HCT116 (cell line): Measurements from ENCODE around the gene ZBTB20. TPM values are rescaled to one million over a fixed set of nuclear protein-coding genes. Genes with fewer than 3 reads are reported as not detected.

Experiments
- ATAC-seq: fragments of 200-7000 bp; cut with Tn5 transposase; 2 replicates; pipeline ENCODE4 v1.9.1; 2020; ENCODE audit warnings: mild to moderate bottlenecking, moderate library complexity
- BruUV-seq: library from RNA; stranded (reverse); fragments of 400-500 nt; replicated peaks from 2 replicates; lab custom pipeline; 2021; lab: Mats Ljungman, UMichigan
- CTCF ChIA-PET: fragments of 300-600 bp; sonication (Branson Sonifier 250); formaldehyde crosslinking; loops from one replicate; lab custom pipeline; 2021; ENCODE audit warnings: antibody characterized with exemption; lab: Charles Lee
- POLR2A ChIA-PET: fragments of 300-600, 350-600 bp; sonication (Branson Sonifier 250); formaldehyde crosslinking; loops from one replicate; lab custom pipeline; 2021; ENCODE audit warnings: antibody characterized with exemption; lab: Charles Lee
- RAD21 ChIA-PET, 2 experiments: fragments of 300-600 bp; sonication (Branson Sonifier 250); formaldehyde crosslinking; loops; one replicate each; lab custom pipeline; 2023; ENCODE audit warnings: low total read pairs in 2 of 2; ENCODE audit not compliant: uncharacterized antibody in 2 of 2, unreplicated experiment in 2 of 2, low non-redundant PET in 1 of 2; lab: Charles Lee
- DNase-seq: peaks from one replicate; pipeline ENCODE4 v3.0.0-alpha.2; 2010; ENCODE audit warnings: low read depth, low spot score
- H2AFZ ChIP-seq: fragments of 200-600 bp; shearing (Covaris generic), sonication (generic); 2 replicates; pipeline ENCODE4 v1.6.1; 2017; ENCODE audit warnings: low read depth, mixed run types, mixed read lengths, antibody characterized with exemption, low read length; ENCODE audit not compliant: poor library complexity, severe bottlenecking
- H3K27ac ChIP-seq: 2 replicates; pipeline ENCODE4 v1.5.1; 2012; ENCODE audit warnings: low read depth, low read length
- H3K27me3 ChIP-seq: fragments of 200-600 bp; sonication (generic); 2 replicates; pipeline ENCODE4 v1.6.1; 2016; ENCODE audit warnings: mixed run types, low read length, mixed read lengths; ENCODE audit not compliant: insufficient read depth
- H3K36me3 ChIP-seq, 2 experiments: fragments of 200-500 bp in 1 of 2; fragments of 200-600 bp in 1 of 2; sonication (Bioruptor generic) in 1 of 2; sonication (generic) in 1 of 2; 2 replicates each; pipeline versions ENCODE4 v1.5.1 to v1.6.1; 2014 to 2016; ENCODE audit warnings: low read length in 2 of 2, inconsistent platforms in 1 of 2, mixed read lengths in 1 of 2, mixed run types in 1 of 2; ENCODE audit not compliant: insufficient read depth in 2 of 2, control insufficient read depth in 1 of 2
- H3K4me1 ChIP-seq, 2 experiments: fragments of 200-600 bp in 1 of 2; sonication (generic) in 1 of 2; 2 replicates each; pipeline versions ENCODE4 v1.5.1 to v1.6.1; 2012 to 2017; ENCODE audit warnings: low read length in 2 of 2, inconsistent platforms in 1 of 2, mild to moderate bottlenecking in 1 of 2, mixed read lengths in 1 of 2, mixed run types in 1 of 2, moderate library complexity in 1 of 2; ENCODE audit not compliant: insufficient read depth in 2 of 2, control insufficient read depth in 1 of 2
- H3K4me2 ChIP-seq: fragments of 200-600 bp; sonication (generic); 2 replicates; pipeline ENCODE4 v1.6.1; 2017; ENCODE audit warnings: mixed run types, low read length, mixed read lengths
- H3K4me3 ChIP-seq, 2 experiments: fragments of 200-600 bp in 1 of 2; sonication (generic) in 1 of 2; replicated peaks in 1 of 2; 2 replicates each; pipeline ENCODE4 v1.5.1; 2011 to 2016; ENCODE audit warnings: low read length in 2 of 2, control low read depth in 1 of 2, low read depth in 1 of 2, mild to moderate bottlenecking in 1 of 2, mixed read lengths in 1 of 2, mixed run types in 1 of 2
- H3K79me2 ChIP-seq: fragments of 200-600 bp; sonication (generic); 2 replicates; pipeline ENCODE4 v1.6.1; 2017; ENCODE audit warnings: mild to moderate bottlenecking, mixed run types, low read length, moderate library complexity, mixed read lengths; ENCODE audit not compliant: insufficient read depth
- H3K9ac ChIP-seq: fragments of 200-600 bp; sonication (generic); 2 replicates; pipeline ENCODE4 v1.6.1; 2016; ENCODE audit warnings: low read length, mixed read lengths
- H3K9me2 ChIP-seq: fragments of 200-600 bp; sonication (generic), shearing (Covaris generic); 2 replicates; pipeline ENCODE4 v1.6.1; 2017; ENCODE audit warnings: mixed run types, mild to moderate bottlenecking, moderate library complexity; ENCODE audit not compliant: insufficient read depth
- H3K9me3 ChIP-seq, 2 experiments: fragments of 200-500 bp in 1 of 2; fragments of 200-600 bp in 1 of 2; sonication (Bioruptor generic) in 1 of 2; sonication (generic) in 1 of 2; 2 replicates each; pipeline ENCODE4 v1.6.1; 2014 to 2017; ENCODE audit warnings: low read length in 2 of 2, mixed read lengths in 2 of 2, inconsistent platforms in 1 of 2, low read depth in 1 of 2, mild to moderate bottlenecking in 1 of 2, mixed run types in 1 of 2, moderate library complexity in 1 of 2; ENCODE audit not compliant: control insufficient read depth in 1 of 2, insufficient read depth in 1 of 2
- H4K20me1 ChIP-seq: fragments of 200-600 bp; sonication (generic), shearing (Covaris generic); 2 replicates; pipeline ENCODE4 v1.6.1; 2017; ENCODE audit warnings: mixed run types, mild to moderate bottlenecking, moderate library complexity; ENCODE audit not compliant: insufficient read depth
- CBX3 ChIP-seq: IDR thresholded peaks from 2 replicates; pipeline ENCODE4 v1.6.1; 2012; ENCODE audit warnings: low read depth
- CEBPB ChIP-seq: IDR thresholded peaks from 2 replicates; pipeline ENCODE4 v1.6.1; 2012; ENCODE audit warnings: low read depth
- ELF1 ChIP-seq: IDR thresholded peaks from 2 replicates; pipeline ENCODE4 v1.6.1; 2012; ENCODE audit warnings: low read depth, borderline replicate concordance
- EZH2 ChIP-seq: fragments of 200-600 bp; sonication (generic); IDR thresholded peaks from 2 replicates; pipeline ENCODE4 v1.6.1; 2017; ENCODE audit warnings: antibody characterized with exemption, mixed run types
- EZH2phosphoT487 ChIP-seq: fragments of 200-600 bp; IDR thresholded peaks from 2 replicates; pipeline ENCODE4 v1.6.1; 2018; ENCODE audit warnings: antibody characterized with exemption, borderline replicate concordance
- POLR2A ChIP-seq: IDR thresholded peaks from 2 replicates; pipeline ENCODE4 v1.7.0; 2011; ENCODE audit warnings: borderline replicate concordance; ENCODE audit not compliant: insufficient read depth, insufficient read length; ENCODE audit errors: extremely low read depth
- SP1 ChIP-seq: IDR thresholded peaks from 2 replicates; pipeline ENCODE4 v1.6.1; 2012; ENCODE audit warnings: low read depth
- TCF7L2 ChIP-seq: IDR thresholded peaks from 2 replicates; pipeline ENCODE4 v1.7.0; 2011; ENCODE audit warnings: borderline replicate concordance, inconsistent platforms; ENCODE audit not compliant: insufficient read depth, insufficient read length; ENCODE audit errors: extremely low read depth
- YY1 ChIP-seq: IDR thresholded peaks from 2 replicates; pipeline ENCODE4 v1.6.1; 2011; ENCODE audit warnings: low read length, low read depth, moderate library complexity, mild to moderate bottlenecking; ENCODE audit not compliant: insufficient replicate concordance; ENCODE audit errors: extremely low read depth
- ZFX ChIP-seq: fragments of 450-650 bp; IDR thresholded peaks from 2 replicates; pipeline ENCODE4 v1.6.1; 2017
- intact Hi-C: fragments of 100-400 bp; cut with micrococcal nuclease; formaldehyde crosslinking; loops from 2 replicates; pipeline ENCODE4 v1.10.0; 2022
- total RNA-seq: library from RNA; stranded (reverse); gene quantifications from one replicate; pipeline ENCODE4 v1.2.1, GENCODE V29; 2021; ENCODE audit not compliant: unreplicated experiment
- TF ChIP-seq, protein P1 (sequence below): IDR thresholded peaks from 2 replicates; pipeline ENCODE4 v1.6.1; 2012; ENCODE audit warnings: low read depth
- TF ChIP-seq, protein P2 (sequence below): IDR thresholded peaks from 2 replicates; pipeline ENCODE4 v1.6.1; 2012
- TF ChIP-seq, protein P3 (sequence below), 3 experiments: fragments of 200-600 bp in 1 of 3; sonication (generic) in 1 of 3; IDR thresholded peaks in 2 of 3; conservative IDR thresholded peaks in 1 of 3; 2 replicates each; pipeline ENCODE4 v1.5.1; 2012 to 2017; ENCODE audit warnings: low read depth in 2 of 3, low read length in 2 of 3, antibody characterized with exemption in 1 of 3, borderline replicate concordance in 1 of 3, control low read depth in 1 of 3, mild to moderate bottlenecking in 1 of 3, mixed read lengths in 1 of 3, mixed run types in 1 of 3, moderate library complexity in 1 of 3; ENCODE audit not compliant: insufficient read depth in 1 of 3
- TF ChIP-seq, protein P4 (sequence below): IDR thresholded peaks from 2 replicates; pipeline ENCODE4 v1.6.1; 2012

The ZBTB20 gene
- total RNA-seq, 1 experiment from 2014 or later = 42.1 TPM

DNA sequence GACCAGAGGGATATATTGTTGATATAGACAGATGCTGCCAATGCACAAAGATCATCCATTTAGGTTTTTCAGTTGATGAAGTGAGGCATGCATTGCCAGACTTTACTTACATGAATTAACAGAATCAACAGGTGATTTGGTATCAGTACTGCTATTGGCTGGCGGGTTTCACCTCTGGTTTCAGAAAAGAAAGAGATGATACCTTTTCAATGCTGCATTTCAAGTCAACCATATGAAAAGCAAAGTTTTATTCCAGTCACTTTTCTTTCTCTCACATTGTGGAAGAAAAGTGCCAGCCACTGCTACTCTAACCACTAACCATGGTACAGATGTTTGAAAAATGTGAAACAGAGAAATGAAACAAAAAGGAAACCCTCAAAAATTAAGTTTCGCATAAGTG is 564.2 kb downstream of the ZBTB20 start:
- ATAC-seq = no peak
- ChIA-PET RAD21 (no interaction called here), POLR2A (no interaction called here), CTCF (no interaction called here)
- Histone ChIP-seq H2AFZ (no peak overlapping the region), H3K27me3 (no peaks in the 10 kb centered on the region), H3K9me3 (no peaks in the 10 kb centered on the region), H4K20me1 (no peaks in the 10 kb centered on the region), H3K36me3 (0 out of 4 replicates have a peak, but pooled peaks cover 0 to 8% of the 10 kb centered on the region in 2 experiments), H3K4me3 (no peak overlapping the region), H3K9ac (no peak overlapping the region), H3K9me2 (no peaks in the 10 kb centered on the region), H3K4me1 (peaks cover 23 to 39% of the 10 kb centered on the region in 2 experiments; a peak in 3 of 4 replicates), H3K4me2 (no peak overlapping the region), H3K27ac (no peak overlapping the region), H3K79me2 (peaks cover 99% of the 10 kb centered on the region)
- intact Hi-C loops = no loop called here
- no TSS peak for BruUV-seq
- TF ChIP-seq EZH2 = no peak
- no peak for DNase-seq

DNA sequence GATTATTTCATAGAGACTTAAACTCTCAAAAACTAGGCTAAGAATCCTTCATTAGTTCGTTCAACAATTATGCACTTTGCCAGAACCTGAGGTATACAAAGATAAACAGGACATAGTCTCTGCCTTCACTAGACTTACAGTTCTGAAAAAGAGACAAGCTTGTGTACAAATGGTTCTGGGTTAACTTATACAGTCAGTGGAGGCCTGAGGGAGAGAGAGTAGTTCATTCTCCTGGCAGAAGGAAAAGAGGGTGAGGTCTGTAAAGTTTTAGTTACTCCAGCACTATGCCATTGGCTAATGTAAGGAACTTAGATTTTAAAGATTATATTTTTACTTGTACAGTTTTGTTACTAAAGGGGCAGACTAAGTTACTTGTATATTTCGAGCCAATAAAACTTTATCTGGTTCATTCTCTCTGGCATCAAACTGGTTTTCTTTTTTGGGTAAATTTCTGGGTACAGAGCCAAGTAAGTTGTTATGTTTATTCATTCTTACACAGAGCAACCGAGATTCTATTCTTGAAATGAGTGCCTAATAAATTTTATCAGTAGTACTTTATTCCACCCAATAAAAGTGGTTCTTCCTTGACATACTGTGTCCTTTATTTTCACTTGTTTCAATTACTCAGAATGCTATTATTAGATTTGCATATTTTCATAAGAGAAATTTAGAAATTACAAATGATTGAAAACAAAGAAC is 574.6 kb downstream of the ZBTB20 start:
- Histone ChIP-seq H4K20me1 (no peaks in the 10 kb centered on the region), H3K4me1 (peaks cover 37 to 47% of the 10 kb centered on the region in 2 experiments), H3K79me2 (peaks cover 97% of the 10 kb centered on the region), H3K4me3 (no peak overlapping the region), H3K4me2 (no peak overlapping the region), H2AFZ (no peak overlapping the region), H3K27me3 (no peaks in the 10 kb centered on the region), H3K9ac (no peak overlapping the region), H3K9me3 (no peaks in the 10 kb centered on the region), H3K36me3 (no peaks in the 10 kb centered on the region; a peak in 1 of 4 replicates), H3K9me2 (no peaks in the 10 kb centered on the region), H3K27ac (no peak overlapping the region)
- ChIA-PET RAD21 (no interaction called here), POLR2A (interaction anchor here (0.7 kb wide), 1 partner anchor 778 kb away, joined by 3 read pairs; no protein-coding TSS in a partner anchor), CTCF (no interaction called here)
- BruUV-seq = no TSS peak
- DNase-seq = no peak
- no peak for ATAC-seq
- intact Hi-C loops = no loop called here
- TF ChIP-seq, protein P1, sequence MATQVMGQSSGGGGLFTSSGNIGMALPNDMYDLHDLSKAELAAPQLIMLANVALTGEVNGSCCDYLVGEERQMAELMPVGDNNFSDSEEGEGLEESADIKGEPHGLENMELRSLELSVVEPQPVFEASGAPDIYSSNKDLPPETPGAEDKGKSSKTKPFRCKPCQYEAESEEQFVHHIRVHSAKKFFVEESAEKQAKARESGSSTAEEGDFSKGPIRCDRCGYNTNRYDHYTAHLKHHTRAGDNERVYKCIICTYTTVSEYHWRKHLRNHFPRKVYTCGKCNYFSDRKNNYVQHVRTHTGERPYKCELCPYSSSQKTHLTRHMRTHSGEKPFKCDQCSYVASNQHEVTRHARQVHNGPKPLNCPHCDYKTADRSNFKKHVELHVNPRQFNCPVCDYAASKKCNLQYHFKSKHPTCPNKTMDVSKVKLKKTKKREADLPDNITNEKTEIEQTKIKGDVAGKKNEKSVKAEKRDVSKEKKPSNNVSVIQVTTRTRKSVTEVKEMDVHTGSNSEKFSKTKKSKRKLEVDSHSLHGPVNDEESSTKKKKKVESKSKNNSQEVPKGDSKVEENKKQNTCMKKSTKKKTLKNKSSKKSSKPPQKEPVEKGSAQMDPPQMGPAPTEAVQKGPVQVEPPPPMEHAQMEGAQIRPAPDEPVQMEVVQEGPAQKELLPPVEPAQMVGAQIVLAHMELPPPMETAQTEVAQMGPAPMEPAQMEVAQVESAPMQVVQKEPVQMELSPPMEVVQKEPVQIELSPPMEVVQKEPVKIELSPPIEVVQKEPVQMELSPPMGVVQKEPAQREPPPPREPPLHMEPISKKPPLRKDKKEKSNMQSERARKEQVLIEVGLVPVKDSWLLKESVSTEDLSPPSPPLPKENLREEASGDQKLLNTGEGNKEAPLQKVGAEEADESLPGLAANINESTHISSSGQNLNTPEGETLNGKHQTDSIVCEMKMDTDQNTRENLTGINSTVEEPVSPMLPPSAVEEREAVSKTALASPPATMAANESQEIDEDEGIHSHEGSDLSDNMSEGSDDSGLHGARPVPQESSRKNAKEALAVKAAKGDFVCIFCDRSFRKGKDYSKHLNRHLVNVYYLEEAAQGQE = no peak
- TF ChIP-seq CBX3 (no peak), TCF7L2 (no peak), YY1 (no peak), EZH2 (no peak), POLR2A (no peak), SP1 (no peak), EZH2phosphoT487 (no peak), CEBPB (no peak), ZFX (no peak), ELF1 (no peak)
- TF ChIP-seq, protein P2, sequence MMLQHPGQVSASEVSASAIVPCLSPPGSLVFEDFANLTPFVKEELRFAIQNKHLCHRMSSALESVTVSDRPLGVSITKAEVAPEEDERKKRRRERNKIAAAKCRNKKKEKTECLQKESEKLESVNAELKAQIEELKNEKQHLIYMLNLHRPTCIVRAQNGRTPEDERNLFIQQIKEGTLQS = no peak
- TF ChIP-seq, protein P3, sequence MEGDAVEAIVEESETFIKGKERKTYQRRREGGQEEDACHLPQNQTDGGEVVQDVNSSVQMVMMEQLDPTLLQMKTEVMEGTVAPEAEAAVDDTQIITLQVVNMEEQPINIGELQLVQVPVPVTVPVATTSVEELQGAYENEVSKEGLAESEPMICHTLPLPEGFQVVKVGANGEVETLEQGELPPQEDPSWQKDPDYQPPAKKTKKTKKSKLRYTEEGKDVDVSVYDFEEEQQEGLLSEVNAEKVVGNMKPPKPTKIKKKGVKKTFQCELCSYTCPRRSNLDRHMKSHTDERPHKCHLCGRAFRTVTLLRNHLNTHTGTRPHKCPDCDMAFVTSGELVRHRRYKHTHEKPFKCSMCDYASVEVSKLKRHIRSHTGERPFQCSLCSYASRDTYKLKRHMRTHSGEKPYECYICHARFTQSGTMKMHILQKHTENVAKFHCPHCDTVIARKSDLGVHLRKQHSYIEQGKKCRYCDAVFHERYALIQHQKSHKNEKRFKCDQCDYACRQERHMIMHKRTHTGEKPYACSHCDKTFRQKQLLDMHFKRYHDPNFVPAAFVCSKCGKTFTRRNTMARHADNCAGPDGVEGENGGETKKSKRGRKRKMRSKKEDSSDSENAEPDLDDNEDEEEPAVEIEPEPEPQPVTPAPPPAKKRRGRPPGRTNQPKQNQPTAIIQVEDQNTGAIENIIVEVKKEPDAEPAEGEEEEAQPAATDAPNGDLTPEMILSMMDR (IDR thresholded peaks at IDR 0.05 in 2 of 3, conservative IDR thresholded peaks at IDR 0.05 in 1 of 3; ENCODE audit: borderline replicate concordance in 1 of 3, insufficient read depth in 1 of 3, low read depth in 2 of 3, low read length in 2 of 3) = no peak
- TF ChIP-seq, protein P4, sequence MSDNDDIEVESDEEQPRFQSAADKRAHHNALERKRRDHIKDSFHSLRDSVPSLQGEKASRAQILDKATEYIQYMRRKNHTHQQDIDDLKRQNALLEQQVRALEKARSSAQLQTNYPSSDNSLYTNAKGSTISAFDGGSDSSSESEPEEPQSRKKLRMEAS = no peak
